ENCODE measurements around the gene ARRDC1. TPM values are rescaled to one million over a fixed set of nuclear protein-coding genes. Genes with fewer than 3 reads are reported as not detected.
"Not testable (repeated sequence)": the region's sequence is repeated elsewhere in the genome, so short reads cannot be mapped to it uniquely, and the experiment has no call there.

ARRDC1 gene
- total RNA-seq, 1 donor from 2014 or later: 12.9 TPM

DNA sequence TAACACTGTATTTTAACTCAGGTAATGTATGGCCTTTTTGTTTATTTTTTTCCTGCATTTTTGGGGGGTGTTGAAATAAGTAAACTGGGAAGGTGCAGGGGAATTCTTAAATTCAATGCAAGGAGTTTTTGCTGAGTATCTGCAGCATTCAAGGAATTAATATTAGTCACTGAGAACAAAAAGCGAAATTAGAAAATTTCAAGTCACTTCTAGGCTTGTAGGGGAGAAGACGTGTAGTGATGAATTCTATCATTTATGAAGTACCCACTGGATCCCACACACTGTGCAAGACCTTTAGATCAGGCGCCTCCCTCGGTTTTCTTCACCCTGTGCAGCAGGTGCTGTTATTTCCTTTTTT lies 14.5 kb downstream of the ARRDC1 start:
- H3K36me3 Mint-ChIP-seq: peaks cover 12% of the 10 kb centered on the region
- peak overlapping the region; percentile 93 for H3K4me3 Mint-ChIP-seq
- peaks cover 34% of the 10 kb centered on the region for H3K4me1 Mint-ChIP-seq
- peaks cover 3% of the 10 kb centered on the region for H3K9me3 Mint-ChIP-seq
- Histone ChIP-seq H3K27me3 (no peaks in the 10 kb centered on the region), H3K4me2 (peak overlapping the region; percentile 90), H3K27ac (no peak overlapping the region), H3K4me1 (peaks cover 20% of the 10 kb centered on the region), H3K79me2 (ENCODE audit: low read depth) (peaks cover 81% of the 10 kb centered on the region), H3K9ac (peak overlapping the region; percentile 92), H3F3A (ENCODE audit: low read depth) (peaks cover 16% of the 10 kb centered on the region), H4K20me1 (ENCODE audit: low read depth) (peaks cover 55% of the 10 kb centered on the region), H3K36me3 (no peaks in the 10 kb centered on the region), H2AFZ (replicated peaks) (no peak overlapping the region), H3K4me3 (peak overlapping the region; percentile 100), H3K9me3 (ENCODE audit: low read depth) (no peaks in the 10 kb centered on the region)
- peak overlapping the region; percentile 61 for H3K27ac Mint-ChIP-seq
- no peak for DNase-seq (ENCODE audit: low spot score)
- TF ChIP-seq EZH2phosphoT487 (IDR thresholded peaks at IDR 0.05) (no peak), EZH2 (IDR thresholded peaks at IDR 0.05) (no peak), CTCF (IDR thresholded peaks at IDR 0.05) (no peak)
- H3K27me3 Mint-ChIP-seq (ENCODE audit: insufficient read depth, low read depth): peaks cover 11% of the 10 kb centered on the region

DNA sequence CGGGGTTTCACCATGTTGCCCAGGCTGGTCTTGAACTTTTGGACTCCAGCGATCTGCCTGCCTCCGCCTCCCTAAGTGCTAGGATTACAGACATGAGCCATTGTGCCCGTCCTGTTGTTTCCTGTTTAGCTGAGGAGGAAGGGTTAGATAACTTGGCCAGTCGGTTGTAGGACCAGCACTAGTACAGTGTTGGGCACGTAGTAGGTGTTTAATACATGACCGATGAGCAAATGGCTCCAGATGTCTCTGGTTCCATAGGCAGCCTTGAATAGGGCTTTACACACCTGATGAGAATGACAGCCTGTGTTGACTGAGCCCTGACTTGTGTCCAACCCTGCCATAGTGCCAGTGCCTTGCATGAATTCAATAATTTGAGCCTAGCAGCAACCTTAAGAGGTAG lies 15.1 kb downstream of the ARRDC1 start:
- H3K36me3 Mint-ChIP-seq: peaks cover 16% of the 10 kb centered on the region
- peaks cover 61% of the 10 kb centered on the region for H4K20me1 ChIP-seq (ENCODE audit: low read depth)
- H3K79me2 ChIP-seq (ENCODE audit: low read depth): peaks cover 87% of the 10 kb centered on the region
- H3K9me3 Mint-ChIP-seq: peaks cover 5% of the 10 kb centered on the region
- no peak for DNase-seq (ENCODE audit: low spot score)
- no peak for TF ChIP-seq EZH2phosphoT487 (IDR thresholded peaks at IDR 0.05)
- TF ChIP-seq CTCF (IDR thresholded peaks at IDR 0.05): no peak
- TF ChIP-seq EZH2 (IDR thresholded peaks at IDR 0.05): no peak
- H2AFZ ChIP-seq (replicated peaks): no peak overlapping the region
- peaks cover 11% of the 10 kb centered on the region for H3K27me3 Mint-ChIP-seq (ENCODE audit: insufficient read depth, low read depth)
- no peak overlapping the region for H3K9ac ChIP-seq
- peak overlapping the region; percentile 100 for H3K4me3 ChIP-seq
- no peaks in the 10 kb centered on the region for H3K9me3 ChIP-seq (ENCODE audit: low read depth)
- no peaks in the 10 kb centered on the region for H3K27me3 ChIP-seq
- H3K4me2 ChIP-seq: peak overlapping the region; percentile 90
- H3K4me1 ChIP-seq: peaks cover 20% of the 10 kb centered on the region
- peaks cover 16% of the 10 kb centered on the region for H3F3A ChIP-seq (ENCODE audit: low read depth)
- peak overlapping the region; percentile 93 for H3K4me3 Mint-ChIP-seq
- peaks cover 34% of the 10 kb centered on the region for H3K4me1 Mint-ChIP-seq
- no peak overlapping the region for H3K27ac ChIP-seq
- no peaks in the 10 kb centered on the region for H3K36me3 ChIP-seq
- no peak overlapping the region for H3K27ac Mint-ChIP-seq

- no peak for DNase-seq (ENCODE audit: low spot score)
- no peaks in the 10 kb centered on the region for H3K9me3 ChIP-seq (ENCODE audit: low read depth)
- H3K9ac ChIP-seq: no peak overlapping the region
- peak; percentile 34 for TF ChIP-seq CTCF (IDR thresholded peaks at IDR 0.05)
- no peak for TF ChIP-seq EZH2phosphoT487 (IDR thresholded peaks at IDR 0.05)
- no peak for TF ChIP-seq EZH2 (IDR thresholded peaks at IDR 0.05)
- H2AFZ ChIP-seq (replicated peaks): no peak overlapping the region
- H3K79me2 ChIP-seq (ENCODE audit: low read depth): peaks cover 94% of the 10 kb centered on the region
- H3K4me3 ChIP-seq: no peak overlapping the region
- H4K20me1 ChIP-seq (ENCODE audit: low read depth): peaks cover 68% of the 10 kb centered on the region
- peaks cover 17% of the 10 kb centered on the region for H3K36me3 Mint-ChIP-seq
- H3K27ac ChIP-seq: no peak overlapping the region
- H3F3A ChIP-seq (ENCODE audit: low read depth): peaks cover 16% of the 10 kb centered on the region
- peaks cover 11% of the 10 kb centered on the region for H3K27me3 Mint-ChIP-seq (ENCODE audit: insufficient read depth, low read depth)
- H3K4me1 Mint-ChIP-seq: peaks cover 34% of the 10 kb centered on the region
- H3K4me1 ChIP-seq: peaks cover 20% of the 10 kb centered on the region
- peak overlapping the region; percentile 90 for H3K4me2 ChIP-seq
- H3K27ac Mint-ChIP-seq: no peak overlapping the region
- peaks cover 5% of the 10 kb centered on the region for H3K9me3 Mint-ChIP-seq
- H3K36me3 ChIP-seq: no peaks in the 10 kb centered on the region
- H3K27me3 ChIP-seq: no peaks in the 10 kb centered on the region
- peak overlapping the region; percentile 93 for H3K4me3 Mint-ChIP-seq
These were observed 15.8 kb downstream of the ARRDC1 start for GRCh38 chr9:137621131-137621757.

GRCh38 chr9:137622211-137622610 lies 16.7 kb downstream of the ARRDC1 start:
- peaks cover 19% of the 10 kb centered on the region for H3K36me3 Mint-ChIP-seq
- H3F3A ChIP-seq (ENCODE audit: low read depth): peaks cover 10% of the 10 kb centered on the region
- not testable (repeated sequence) for H2AFZ ChIP-seq (replicated peaks); H3K9ac ChIP-seq; H3K4me3 ChIP-seq; DNase-seq (ENCODE audit: low spot score); H3K4me2 ChIP-seq; H3K27me3 ChIP-seq; H3K9me3 ChIP-seq (ENCODE audit: low read depth); H3K27ac ChIP-seq; H3K36me3 ChIP-seq; H3K9me3 Mint-ChIP-seq; H3K27ac Mint-ChIP-seq; H3K27me3 Mint-ChIP-seq (ENCODE audit: insufficient read depth, low read depth); H3K4me3 Mint-ChIP-seq
- H4K20me1 ChIP-seq (ENCODE audit: low read depth): peaks cover 77% of the 10 kb centered on the region
- H3K4me1 ChIP-seq: peaks cover 20% of the 10 kb centered on the region
- H3K4me1 Mint-ChIP-seq: peaks cover 33% of the 10 kb centered on the region
- peaks cover 94% of the 10 kb centered on the region for H3K79me2 ChIP-seq (ENCODE audit: low read depth)
